BLaER1 treated with 17β-estradiol and CSF1 and Interleukin-3, amounts not matched to agents 10 nM and 100 nM (cell line): ENCODE results near the gene GSK3B.

Experiments used
- H3K27ac ChIP-seq, 11 experiments: shearing (Covaris generic); formaldehyde crosslinking; 2 replicates each; pipeline ENCODE4 v1.8.1; 2022
- H3K27me3 ChIP-seq, 11 experiments: shearing (Covaris generic); formaldehyde crosslinking; 2 replicates each; pipeline ENCODE4 v1.8.1; 2022
- H3K36me3 ChIP-seq, 11 experiments: shearing (Covaris generic); formaldehyde crosslinking; 2 replicates each; pipeline ENCODE4 v1.8.1; 2022
- H3K4me1 ChIP-seq, 10 experiments: shearing (Covaris generic); formaldehyde crosslinking; 2 replicates each; pipeline ENCODE4 v1.8.1; 2022
- H3K4me2 ChIP-seq, 11 experiments: shearing (Covaris generic); formaldehyde crosslinking; 2 replicates each; pipeline ENCODE4 v1.8.1; 2022
- H3K4me3 ChIP-seq, 10 experiments: shearing (Covaris generic); formaldehyde crosslinking; 2 replicates each; pipeline ENCODE4 v1.8.1; 2022
- H3K9ac ChIP-seq, 11 experiments: shearing (Covaris generic); formaldehyde crosslinking; 2 replicates each; pipeline ENCODE4 v1.8.1; 2022
- H3K9me3 ChIP-seq, 11 experiments: shearing (Covaris generic); formaldehyde crosslinking; replicated peaks in 1 of 11; 2 replicates each; pipeline ENCODE4 v1.8.1; 2022
- H4K20me1 ChIP-seq, 11 experiments: shearing (Covaris generic); formaldehyde crosslinking; 2 replicates each; pipeline ENCODE4 v1.8.1; 2022
- Cebpa-rat ChIP-seq, 11 experiments: shearing (Covaris generic); IDR thresholded peaks; 2 replicates each; pipeline ENCODE4 v1.8.1; 2022

GSK3B gene

DNA sequence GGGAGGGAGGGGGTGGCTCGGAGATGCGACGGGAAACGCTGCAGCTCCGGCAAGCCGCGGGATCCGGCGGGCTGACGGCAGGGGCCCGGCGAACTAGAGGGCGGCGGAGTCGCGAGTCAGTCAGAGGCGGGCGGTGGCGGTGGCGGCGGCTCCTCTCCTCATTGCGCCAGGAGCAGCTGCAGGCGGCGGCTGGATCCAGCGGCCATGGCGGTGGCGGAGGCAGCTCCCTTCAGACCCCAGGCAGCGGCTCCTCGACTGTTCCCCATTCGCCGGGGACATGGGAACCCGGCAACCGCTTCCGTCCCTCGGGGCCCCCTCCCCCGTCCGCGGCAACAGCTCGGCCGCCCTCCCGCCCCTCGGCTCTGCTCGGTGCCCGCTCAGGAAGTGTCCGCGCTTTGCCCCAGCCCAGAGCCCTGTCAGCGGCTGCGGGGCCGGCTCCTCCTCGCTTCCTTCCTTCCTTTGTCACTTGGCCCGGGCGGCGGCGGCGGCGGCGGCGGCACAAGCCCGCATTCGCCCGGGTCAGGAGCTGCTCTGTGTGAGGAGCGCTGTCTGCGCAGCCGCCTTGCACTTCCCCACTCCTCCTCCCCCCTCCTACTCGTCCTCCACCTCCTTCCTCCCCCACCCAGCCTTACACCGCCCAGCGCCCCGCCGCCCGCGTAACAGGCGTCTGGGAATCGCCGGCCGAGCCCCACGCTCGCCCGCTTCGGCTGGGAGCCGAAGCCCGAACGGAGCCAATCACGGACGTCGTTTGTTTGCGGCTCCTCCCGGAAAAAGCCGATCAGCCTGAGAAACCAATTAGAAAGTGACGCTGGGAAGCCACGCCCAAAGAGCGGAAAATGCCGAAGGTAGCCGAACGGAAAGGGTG lies at the start of gene GSK3B:
TSS of gene GSK3B (minus strand) at position 537 of the 865 bp plus-strand sequence. CDS start 1,013 bp downstream, outside the sequence.
- Histone ChIP-seq H3K27me3 (peaks cover 0 to 39% (median 29%) of the 10 kb centered on the region in 11 experiments; a peak in 17 of 22 replicates), H4K20me1 (peaks cover 38 to 45% (median 43%) of the 10 kb centered on the region in 11 experiments), H3K36me3 (peaks cover 0 to 12% (median 0%) of the 10 kb centered on the region in 11 experiments; a peak in 3 of 22 replicates), H3K4me1 (peaks cover 18 to 40% (median 35%) of the 10 kb centered on the region in 10 experiments), H3K27ac (peak within 1 kb of the TSS; percentile 84 to 99 (median 97)), H3K4me3 (peak within 1 kb of the TSS; percentile 71 to 87 (median 78)), H3K4me2 (peak within 1 kb of the TSS; percentile 87 to 97 (median 93)), H3K9ac (peak within 1 kb of the TSS; percentile 87 to 99 (median 94)), H3K9me3 (no peaks in the 10 kb centered on the region)
- no peak for TF ChIP-seq Cebpa-rat (IDR thresholded peaks at IDR 0.05)

DNA sequence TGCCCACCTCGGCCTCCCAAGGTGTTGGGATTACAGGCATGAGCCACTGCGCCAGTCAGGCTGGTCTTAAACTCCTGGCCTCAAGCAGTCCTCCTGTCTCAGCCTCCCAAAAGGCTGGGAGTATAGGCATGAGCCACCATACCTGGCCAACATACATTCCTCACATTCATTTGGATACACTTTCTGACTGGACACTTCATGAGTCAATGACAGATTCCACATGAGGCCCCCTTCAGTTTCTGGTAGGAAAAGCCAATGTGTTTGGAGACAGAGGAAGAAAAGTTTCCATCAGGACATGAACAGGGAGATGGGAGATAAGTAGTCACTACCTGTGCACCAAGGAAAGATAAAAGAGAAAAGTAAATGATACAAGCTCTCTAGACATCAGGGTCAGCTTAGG lies 49.4 kb upstream of the GSK3B start:
- Histone ChIP-seq H3K9ac (no peak overlapping the region), H3K9me3 (peaks cover 0 to 14% (median 9%) of the 10 kb centered on the region in 11 experiments; a peak in 14 of 22 replicates), H4K20me1 (no peaks in the 10 kb centered on the region), H3K4me3 (no peak overlapping the region), H3K36me3 (no peaks in the 10 kb centered on the region), H3K27me3 (no peaks in the 10 kb centered on the region), H3K4me2 (no peak overlapping the region), H3K27ac (no peak overlapping the region), H3K4me1 (peaks cover 14 to 24% (median 16%) of the 10 kb centered on the region in 10 experiments)
- no peak for TF ChIP-seq Cebpa-rat (IDR thresholded peaks at IDR 0.05)

DNA sequence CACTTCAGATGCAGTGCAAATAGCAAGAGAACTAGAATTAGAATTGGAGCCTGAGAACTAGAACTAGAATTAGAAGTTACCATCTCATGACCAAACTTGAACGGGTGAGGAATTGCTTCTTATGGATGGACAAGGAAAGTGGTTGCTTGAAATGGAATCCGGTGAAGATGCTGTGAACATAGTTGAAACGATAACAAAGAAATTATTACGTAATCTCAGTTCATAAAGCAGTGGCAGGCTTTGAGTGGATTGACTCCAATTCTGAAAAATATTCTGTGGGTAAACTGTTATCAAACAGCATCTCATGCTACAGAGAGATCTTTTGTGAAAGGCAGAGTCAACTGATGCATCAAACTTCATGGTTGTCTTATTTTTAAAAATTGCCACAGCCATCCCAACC lies 48.0 kb upstream of the GSK3B start:
- Histone ChIP-seq H3K36me3 (no peaks in the 10 kb centered on the region), H3K4me2 (no peak overlapping the region), H3K27ac (no peak overlapping the region), H4K20me1 (no peaks in the 10 kb centered on the region), H3K4me1 (peaks cover 0 to 10% (median 2%) of the 10 kb centered on the region in 10 experiments; a peak in 9 of 20 replicates), H3K4me3 (no peak overlapping the region), H3K9ac (no peak overlapping the region), H3K27me3 (no peaks in the 10 kb centered on the region), H3K9me3 (peaks cover 0 to 14% (median 9%) of the 10 kb centered on the region in 11 experiments; a peak in 14 of 22 replicates)
- peak in 6 of 11 experiments; percentile 34 to 87 (median 46); a peak in 6 of 22 replicates for TF ChIP-seq Cebpa-rat (IDR thresholded peaks at IDR 0.05)

DNA sequence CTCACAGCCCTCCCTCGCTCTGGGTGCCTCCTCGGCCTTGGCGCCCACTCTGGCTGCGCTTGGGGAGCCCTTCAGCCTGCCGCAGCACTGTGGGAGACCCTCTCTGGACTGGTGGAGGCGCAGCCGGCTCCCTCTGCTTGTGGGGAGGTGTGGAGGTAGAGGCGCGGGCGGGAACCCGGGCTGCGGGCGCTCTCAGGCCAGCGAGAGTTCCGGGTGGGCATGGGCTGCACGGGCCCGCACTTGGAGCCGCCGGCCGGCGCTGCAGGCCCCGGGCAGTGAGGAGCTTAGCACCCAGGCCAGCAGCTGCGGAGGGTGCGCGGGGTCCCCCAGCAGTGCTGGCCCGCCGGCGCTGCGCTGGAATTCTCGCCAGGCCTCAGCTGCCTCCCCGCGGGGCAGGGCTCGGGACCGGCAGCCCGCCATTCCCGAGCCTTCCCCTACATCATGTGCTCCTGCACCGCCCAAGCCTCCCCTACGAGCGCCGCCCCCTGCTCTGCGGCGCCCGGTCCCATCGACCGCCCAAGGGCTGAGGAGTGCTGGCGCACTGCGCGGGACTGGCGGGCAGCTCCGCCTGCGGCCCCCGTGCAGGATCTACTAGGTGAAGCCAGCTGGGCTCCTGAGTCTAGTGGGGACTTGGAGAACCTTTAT lies 46.0 kb upstream of the GSK3B start:
- Histone ChIP-seq H3K9me3 (peaks cover 0 to 14% (median 9%) of the 10 kb centered on the region in 11 experiments; a peak in 14 of 22 replicates), H3K4me1 (peaks cover 0 to 2% (median 0%) of the 10 kb centered on the region in 10 experiments; a peak in 3 of 20 replicates), H3K4me3 (no peak overlapping the region), H4K20me1 (no peaks in the 10 kb centered on the region), H3K27me3 (no peaks in the 10 kb centered on the region), H3K4me2 (no peak overlapping the region), H3K36me3 (no peaks in the 10 kb centered on the region), H3K9ac (no peak overlapping the region), H3K27ac (no peak overlapping the region)
- no peak for TF ChIP-seq Cebpa-rat (IDR thresholded peaks at IDR 0.05)

DNA sequence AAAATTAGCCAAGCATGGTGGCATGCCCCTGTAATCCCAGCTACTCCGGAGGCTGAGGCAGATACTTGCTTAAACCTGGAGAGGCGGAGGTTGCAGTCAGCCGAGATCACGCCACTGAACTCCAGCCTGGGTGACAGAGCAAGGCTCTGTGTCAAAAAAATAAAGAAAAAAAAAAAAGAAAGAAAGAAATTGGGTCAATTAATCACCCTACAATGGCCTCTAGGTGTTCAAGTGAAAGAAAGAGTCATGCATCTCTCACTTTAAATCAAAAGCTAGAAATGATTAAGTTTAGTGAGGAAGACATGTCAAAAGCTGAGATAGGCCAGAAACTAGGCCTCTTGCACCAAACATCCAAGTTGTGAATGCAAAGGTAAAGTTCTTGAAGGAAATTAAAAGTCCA lies 44.9 kb upstream of the GSK3B start:
- H3K36me3 ChIP-seq, result no peaks in the 10 kb centered on the region
- no peak overlapping the region for H3K27ac ChIP-seq
- no peak overlapping the region for H3K4me3 ChIP-seq
- no peaks in the 10 kb centered on the region for H3K4me1 ChIP-seq
- H3K9me3 ChIP-seq, result peaks cover 0 to 14% (median 9%) of the 10 kb centered on the region in 11 experiments; a peak in 14 of 22 replicates
- no peaks in the 10 kb centered on the region for H3K27me3 ChIP-seq
- H4K20me1 ChIP-seq, result no peaks in the 10 kb centered on the region
- H3K9ac ChIP-seq, result no peak overlapping the region
- H3K4me2 ChIP-seq, result no peak overlapping the region
- TF ChIP-seq Cebpa-rat (IDR thresholded peaks at IDR 0.05), result no peak

DNA sequence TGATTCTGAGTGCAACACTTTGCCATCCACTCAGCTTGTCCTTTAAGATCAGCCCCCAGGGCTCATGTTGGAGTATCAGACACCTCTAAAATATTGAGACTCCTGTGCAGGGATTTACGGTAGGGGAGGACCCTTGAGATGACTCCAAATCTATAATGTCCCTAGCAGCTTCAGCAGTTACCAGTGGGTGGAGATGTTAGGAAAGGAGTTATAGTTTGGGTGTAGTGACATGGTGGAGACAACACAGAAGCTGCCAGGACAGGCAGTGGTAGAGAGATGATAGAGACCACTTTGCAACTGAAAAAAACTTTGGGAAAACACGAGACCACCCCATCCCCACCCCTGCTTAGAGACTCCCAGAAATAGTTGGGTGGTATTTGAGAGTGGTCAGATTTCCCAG lies 43.3 kb upstream of the GSK3B start:
- Histone ChIP-seq H3K27ac (no peak overlapping the region), H3K36me3 (no peaks in the 10 kb centered on the region)
- no peak for TF ChIP-seq Cebpa-rat (IDR thresholded peaks at IDR 0.05)

DNA sequence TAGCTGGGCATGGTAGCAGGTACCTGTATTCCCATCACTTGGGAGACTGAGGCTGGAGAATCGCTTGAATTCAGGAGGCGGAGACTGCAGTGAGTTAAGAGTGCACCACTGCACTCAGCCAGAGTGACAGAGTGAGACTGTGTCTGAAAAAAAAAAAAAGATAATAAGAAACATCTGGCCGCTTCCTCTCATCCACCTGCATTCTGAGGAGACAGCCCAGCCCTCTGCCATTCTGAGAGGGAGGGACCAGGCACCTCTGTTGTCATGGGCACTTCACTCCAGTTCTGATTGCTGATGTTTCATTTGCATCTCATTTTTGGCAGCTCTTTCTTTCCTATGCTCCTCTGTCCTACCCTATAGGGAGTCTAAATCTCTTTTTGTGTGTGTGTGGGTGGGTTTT lies 36.4 kb upstream of the GSK3B start:
- H3K9ac ChIP-seq, result no peak overlapping the region
- no peaks in the 10 kb centered on the region for H3K27me3 ChIP-seq
- no peaks in the 10 kb centered on the region for H3K4me1 ChIP-seq
- H3K4me2 ChIP-seq, result no peak overlapping the region
- H4K20me1 ChIP-seq, result no peaks in the 10 kb centered on the region
- no peak for TF ChIP-seq Cebpa-rat (IDR thresholded peaks at IDR 0.05)
- H3K9me3 ChIP-seq, result no peaks in the 10 kb centered on the region
- H3K4me3 ChIP-seq, result no peak overlapping the region
- H3K36me3 ChIP-seq, result no peaks in the 10 kb centered on the region
- no peak overlapping the region for H3K27ac ChIP-seq

More for the DNA sequence above, 43.3 kb upstream of the GSK3B start:
- H3K9me3 ChIP-seq, result peaks cover 0 to 14% (median 9%) of the 10 kb centered on the region in 11 experiments; a peak in 14 of 22 replicates
- H4K20me1 ChIP-seq, result no peaks in the 10 kb centered on the region
- no peak overlapping the region for H3K9ac ChIP-seq
- no peaks in the 10 kb centered on the region for H3K27me3 ChIP-seq
- no peaks in the 10 kb centered on the region for H3K4me1 ChIP-seq
- no peak overlapping the region for H3K4me3 ChIP-seq
- no peak overlapping the region for H3K4me2 ChIP-seq

DNA sequence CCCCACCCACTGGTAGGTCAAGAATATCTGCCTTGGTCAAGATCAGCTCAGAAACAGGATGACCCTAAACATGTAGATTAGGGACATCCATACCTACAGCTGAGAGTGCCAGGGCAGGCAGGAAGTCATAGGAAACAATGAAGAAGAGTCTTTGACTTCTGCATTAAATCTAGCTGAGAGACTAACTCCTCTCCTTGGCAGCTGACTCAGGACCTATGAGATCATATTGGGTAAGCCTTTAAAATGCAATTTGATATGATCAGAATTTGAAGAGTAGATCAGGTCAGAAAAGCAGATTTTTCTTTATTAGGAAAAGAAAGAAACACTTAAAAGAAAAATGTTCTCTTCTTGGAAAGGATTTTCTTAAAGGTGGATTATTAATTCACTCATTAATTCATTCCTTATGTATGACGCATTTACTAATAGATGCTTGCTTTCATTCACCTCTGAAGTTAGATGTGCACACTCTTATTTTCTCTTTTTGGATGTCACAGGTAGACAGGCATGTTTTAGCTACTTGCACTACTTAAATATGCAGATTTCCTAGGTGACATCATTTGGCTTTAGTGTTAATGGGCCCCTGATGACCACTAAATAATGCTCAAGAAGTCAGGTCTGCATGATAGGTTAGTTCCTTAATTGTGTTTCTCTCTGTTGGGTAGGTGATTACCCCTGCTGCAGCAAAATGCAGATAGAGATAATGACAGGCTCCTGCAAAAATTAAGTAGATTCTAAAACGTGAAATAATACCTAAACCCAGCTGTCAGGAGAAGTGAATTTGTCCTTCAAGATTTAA lies 35.7 kb upstream of the GSK3B start:
- H3K9me3 ChIP-seq, result no peaks in the 10 kb centered on the region
- no peaks in the 10 kb centered on the region for H3K27me3 ChIP-seq
- H3K27ac ChIP-seq, result no peak overlapping the region
- H3K36me3 ChIP-seq, result no peaks in the 10 kb centered on the region
- H3K4me1 ChIP-seq, result no peaks in the 10 kb centered on the region
- no peak overlapping the region for H3K4me2 ChIP-seq
- no peaks in the 10 kb centered on the region for H4K20me1 ChIP-seq
- TF ChIP-seq Cebpa-rat (IDR thresholded peaks at IDR 0.05), result no peak
- H3K9ac ChIP-seq, result no peak overlapping the region
- no peak overlapping the region for H3K4me3 ChIP-seq

DNA sequence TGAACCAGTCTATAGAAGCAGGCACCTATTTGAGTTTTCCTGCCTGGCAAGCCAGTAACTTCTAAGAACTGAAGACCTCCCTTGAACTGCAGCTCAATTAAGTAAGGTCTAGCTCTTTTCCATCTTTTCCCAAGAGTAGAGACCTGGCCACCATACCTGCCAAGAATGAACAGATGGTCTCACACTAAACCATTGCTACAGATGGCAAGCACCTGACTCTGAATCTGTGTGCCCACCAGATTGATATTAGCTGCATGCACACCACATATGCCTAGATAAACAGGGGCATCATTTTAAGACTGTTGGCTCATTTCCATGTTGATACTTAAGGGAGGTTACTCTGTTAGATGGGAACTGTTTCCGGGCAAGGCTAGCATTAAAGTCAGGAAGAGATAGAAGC lies 34.8 kb upstream of the GSK3B start:
- no peaks in the 10 kb centered on the region for H3K4me1 ChIP-seq
- no peaks in the 10 kb centered on the region for H3K27me3 ChIP-seq
- H3K27ac ChIP-seq, result no peak overlapping the region
- H3K36me3 ChIP-seq, result no peaks in the 10 kb centered on the region
- no peak overlapping the region for H3K9ac ChIP-seq
- no peak for TF ChIP-seq Cebpa-rat (IDR thresholded peaks at IDR 0.05)
- no peak overlapping the region for H3K4me2 ChIP-seq
- no peaks in the 10 kb centered on the region for H3K9me3 ChIP-seq
- H3K4me3 ChIP-seq, result no peak overlapping the region
- no peaks in the 10 kb centered on the region for H4K20me1 ChIP-seq
